A673 (cell line): ENCODE data around the gene ATG5. TPM values are rescaled to one million over a fixed set of nuclear protein-coding genes. Genes with fewer than 3 reads are reported as not detected.

Experiments used
- BruUV-seq: library from RNA; stranded (reverse); fragments of 400-500 nt; replicated peaks from 2 replicates; lab custom pipeline; 2021; lab: Mats Ljungman, UMichigan
- CTCF ChIA-PET: fragments of 300-600 bp; sonication (Branson Sonifier 250); formaldehyde crosslinking; loops from one replicate; lab custom pipeline; 2022; ENCODE audit warnings: antibody characterized with exemption; lab: Charles Lee
- POLR2A ChIA-PET: fragments of 300-600 bp; sonication (Branson Sonifier 250); formaldehyde crosslinking; loops from one replicate; lab custom pipeline; 2022; ENCODE audit warnings: antibody characterized with exemption; ENCODE audit not compliant: low non-redundant PET; lab: Charles Lee
- DNase-seq: peaks from one replicate; pipeline ENCODE4 v3.0.0-alpha.2; 2015; ENCODE audit warnings: low spot score
- H3K27ac ChIP-seq: fragments of 200-600 bp; sonication (generic); 2 replicates; pipeline ENCODE4 v1.5.1; 2016; ENCODE audit warnings: mixed run types, low read depth, mild to moderate bottlenecking, mixed read lengths, antibody characterized with exemption, low read length; ENCODE audit not compliant: poor library complexity, severe bottlenecking
- H3K27me3 ChIP-seq: fragments of 200-600 bp; sonication (generic); replicated peaks from 2 replicates; pipeline ENCODE4 v1.6.1; 2017; ENCODE audit warnings: mixed run types, low read depth, mild to moderate bottlenecking, mixed read lengths, antibody characterized with exemption, low read length; ENCODE audit not compliant: insufficient read depth, poor library complexity
- H3K36me3 ChIP-seq: fragments of 200-600 bp; sonication (generic); 2 replicates; pipeline ENCODE4 v1.6.1; 2016; ENCODE audit warnings: mixed run types, mild to moderate bottlenecking, mixed read lengths, antibody characterized with exemption, low read length; ENCODE audit not compliant: insufficient read depth, poor library complexity, severe bottlenecking
- H3K4me1 ChIP-seq: fragments of 200-600 bp; sonication (generic); 2 replicates; pipeline ENCODE4 v1.6.1; 2017; ENCODE audit warnings: mixed run types, mild to moderate bottlenecking, mixed read lengths, antibody characterized with exemption, low read length; ENCODE audit not compliant: insufficient read depth, poor library complexity, severe bottlenecking
- H3K4me3 ChIP-seq: fragments of 200-600 bp; sonication (generic); 2 replicates; pipeline ENCODE4 v1.5.1; 2016; ENCODE audit warnings: low read depth, mixed run types, mild to moderate bottlenecking, mixed read lengths, low read length; ENCODE audit not compliant: poor library complexity, severe bottlenecking
- H3K9me3 ChIP-seq: fragments of 200-600 bp; sonication (generic); 2 replicates; pipeline ENCODE4 v1.6.1; 2016; ENCODE audit warnings: mixed run types, low read depth, mild to moderate bottlenecking, mixed read lengths, antibody characterized with exemption, low read length; ENCODE audit not compliant: poor library complexity, severe bottlenecking
- CTCF ChIP-seq: fragments of 300-800, 200-600 bp; sonication (generic); conservative IDR thresholded peaks from 2 replicates; pipeline ENCODE4 v1.5.1; 2017; ENCODE audit warnings: low read depth, mild to moderate bottlenecking, antibody characterized with exemption, low read length, moderate library complexity, mixed read lengths
- EZH2 ChIP-seq: fragments of 200-600 bp; sonication (generic); IDR thresholded peaks from 2 replicates; pipeline ENCODE4 v1.6.1; 2017; ENCODE audit warnings: borderline replicate concordance, low read depth, mild to moderate bottlenecking, mixed read lengths, antibody characterized with exemption, low read length; ENCODE audit not compliant: poor library complexity, severe bottlenecking
- intact Hi-C: fragments of 100-400 bp; cut with micrococcal nuclease; formaldehyde crosslinking; loops from one replicate; pipeline ENCODE4 v1.10.0; 2022; ENCODE audit not compliant: unreplicated experiment
- total RNA-seq: library from RNA; stranded (reverse); gene quantifications from 2 replicates; pipeline ENCODE4 v1.2.3, GENCODE V29; 2021

The ATG5 gene
- total RNA-seq, 1 experiment from 2014 or later: 37.0 TPM

GRCh38 chr6:106165885-106166485 is 159.6 kb downstream of the ATG5 start:
- ChIA-PET CTCF (no interaction called here), POLR2A (no interaction called here)
- DNase-seq: no peak
- Histone ChIP-seq H3K4me1 (no peaks in the 10 kb centered on the region), H3K4me3 (no peak overlapping the region), H3K36me3 (no peaks in the 10 kb centered on the region), H3K27ac (no peak overlapping the region), H3K9me3 (no peaks in the 10 kb centered on the region), H3K27me3 (no peaks in the 10 kb centered on the region)
- intact Hi-C loops: no loop called here
- TF ChIP-seq EZH2: no peak
- BruUV-seq: no TSS peak

- H3K27ac ChIP-seq: no peak overlapping the region
- no peaks in the 10 kb centered on the region for H3K36me3 ChIP-seq
- ChIA-PET CTCF (no interaction called here), POLR2A (no interaction called here)
- H3K4me3 ChIP-seq: no peak overlapping the region
- no TSS peak for BruUV-seq
- no peak for DNase-seq
- no peaks in the 10 kb centered on the region for H3K4me1 ChIP-seq
- TF ChIP-seq CTCF (no peak), EZH2 (no peak)
- intact Hi-C loops: no loop called here
- no peaks in the 10 kb centered on the region for H3K9me3 ChIP-seq
- no peaks in the 10 kb centered on the region for H3K27me3 ChIP-seq
Observed at GRCh38 chr6:106163966-106164877, 161.3 kb downstream of the ATG5 start.

- H3K27me3 ChIP-seq: no peaks in the 10 kb centered on the region
- no peak overlapping the region for H3K27ac ChIP-seq
- no peak overlapping the region for H3K4me3 ChIP-seq
- H3K9me3 ChIP-seq: no peaks in the 10 kb centered on the region
- ChIA-PET POLR2A (no interaction called here), CTCF (no interaction called here)
- no TSS peak for BruUV-seq
- no peak for DNase-seq
- H3K36me3 ChIP-seq: no peaks in the 10 kb centered on the region
- intact Hi-C loops: no loop called here
- TF ChIP-seq CTCF: no peak
- TF ChIP-seq EZH2: no peak
- no peaks in the 10 kb centered on the region for H3K4me1 ChIP-seq
Observed at GRCh38 chr6:106163446-106163965, 162.1 kb downstream of the ATG5 start.
